Thoracic aorta (tissue), 2 donors: ENCODE measurements around the gene COLEC12. TPM values are rescaled to one million over a fixed set of nuclear protein-coding genes. Genes with fewer than 3 reads are reported as not detected.

Experiments
- ATAC-seq: fragments of 150-250 bp; one replicate; pipeline ENCODE4 v1.8.0; 2017; ENCODE audit warnings: low read depth; ENCODE audit not compliant: insufficient number of reproducible peaks, low FRiP score
- DNase-seq: peaks from one replicate; pipeline ENCODE4 v3.0.0-alpha.2; 2020; ENCODE audit warnings: low spot score
- H3K27ac ChIP-seq, 2 donors: fragments of 200-600 bp; sonication (generic); 1 replicate in 1 of 2; 2 replicates in 1 of 2; pipeline ENCODE4 v1.5.1; 2016; ENCODE audit warnings: mild to moderate bottlenecking in 2 of 2, moderate library complexity in 2 of 2
- H3K27me3 ChIP-seq: fragments of 200-600 bp; sonication (generic); replicated peaks from 2 replicates; pipeline ENCODE4 v1.6.0; 2016; ENCODE audit warnings: mild to moderate bottlenecking; ENCODE audit not compliant: insufficient read depth
- H3K36me3 ChIP-seq: fragments of 200-600 bp; sonication (generic); one replicate; pipeline ENCODE4 v1.5.1; 2016
- H3K4me1 ChIP-seq, 2 donors: fragments of 200-600 bp; sonication (generic); 1 replicate in 1 of 2; 2 replicates in 1 of 2; pipeline versions ENCODE4 v1.5.1 to v1.6.0; 2016; ENCODE audit warnings: low read depth in 2 of 2, mild to moderate bottlenecking in 1 of 2; ENCODE audit not compliant: control insufficient read depth in 1 of 2
- H3K4me3 ChIP-seq: fragments of 200-600 bp; sonication (generic); 2 replicates; pipeline ENCODE4 v1.5.1; 2016; ENCODE audit warnings: mild to moderate bottlenecking
- H3K9me3 ChIP-seq: fragments of 200-600 bp; sonication (generic); 2 replicates; pipeline ENCODE4 v1.5.1; 2016
- total RNA-seq, 2 donors: library from RNA; depleted of rRNA; stranded (reverse); fragments of >200 nt; gene quantifications; one replicate each; pipeline versions ENCODE4 v1.1.0 to v1.2.3, GENCODE V29; 2016
- TF ChIP-seq, protein P1 (sequence below): fragments of 200-600 bp; sonication (generic); IDR thresholded peaks from one replicate; pipeline ENCODE4 v1.5.1; 2019; ENCODE audit warnings: antibody characterized with exemption

Gene COLEC12
- total RNA-seq, 2 donors from 2014 or later, result 19.3 to 21.3 TPM

DNA sequence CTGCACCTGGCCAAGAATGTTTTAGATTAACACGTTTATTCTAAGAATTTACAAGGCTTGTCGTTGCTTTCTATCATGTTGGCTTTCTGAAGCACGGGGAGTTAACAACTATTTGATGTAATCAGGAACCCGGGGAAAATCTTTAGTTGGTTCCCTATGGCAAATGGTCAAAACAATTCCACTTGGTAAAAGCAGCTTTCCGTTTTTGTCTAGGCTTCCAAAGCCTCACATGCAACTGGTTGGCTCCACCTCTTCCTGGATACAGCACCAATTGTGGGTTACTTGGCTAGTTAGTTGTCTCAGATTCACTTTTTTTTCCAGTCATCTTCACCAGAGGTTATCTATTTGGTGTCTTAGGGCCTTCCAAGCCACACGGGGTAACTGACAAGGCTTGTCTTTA lies 2.8 kb downstream of the COLEC12 start:
- Histone ChIP-seq H3K27ac (no peak overlapping the region), H3K9me3 (no peaks in the 10 kb centered on the region), H3K4me1 (peaks cover 0 to 29% of the 10 kb centered on the region in 2 donors), H3K4me3 (no peak overlapping the region), H3K36me3 (no peaks in the 10 kb centered on the region), H3K27me3 (no peaks in the 10 kb centered on the region)
- TF ChIP-seq, protein P1, sequence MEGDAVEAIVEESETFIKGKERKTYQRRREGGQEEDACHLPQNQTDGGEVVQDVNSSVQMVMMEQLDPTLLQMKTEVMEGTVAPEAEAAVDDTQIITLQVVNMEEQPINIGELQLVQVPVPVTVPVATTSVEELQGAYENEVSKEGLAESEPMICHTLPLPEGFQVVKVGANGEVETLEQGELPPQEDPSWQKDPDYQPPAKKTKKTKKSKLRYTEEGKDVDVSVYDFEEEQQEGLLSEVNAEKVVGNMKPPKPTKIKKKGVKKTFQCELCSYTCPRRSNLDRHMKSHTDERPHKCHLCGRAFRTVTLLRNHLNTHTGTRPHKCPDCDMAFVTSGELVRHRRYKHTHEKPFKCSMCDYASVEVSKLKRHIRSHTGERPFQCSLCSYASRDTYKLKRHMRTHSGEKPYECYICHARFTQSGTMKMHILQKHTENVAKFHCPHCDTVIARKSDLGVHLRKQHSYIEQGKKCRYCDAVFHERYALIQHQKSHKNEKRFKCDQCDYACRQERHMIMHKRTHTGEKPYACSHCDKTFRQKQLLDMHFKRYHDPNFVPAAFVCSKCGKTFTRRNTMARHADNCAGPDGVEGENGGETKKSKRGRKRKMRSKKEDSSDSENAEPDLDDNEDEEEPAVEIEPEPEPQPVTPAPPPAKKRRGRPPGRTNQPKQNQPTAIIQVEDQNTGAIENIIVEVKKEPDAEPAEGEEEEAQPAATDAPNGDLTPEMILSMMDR, result no peak
- no peak for DNase-seq
- no peak for ATAC-seq

DNA sequence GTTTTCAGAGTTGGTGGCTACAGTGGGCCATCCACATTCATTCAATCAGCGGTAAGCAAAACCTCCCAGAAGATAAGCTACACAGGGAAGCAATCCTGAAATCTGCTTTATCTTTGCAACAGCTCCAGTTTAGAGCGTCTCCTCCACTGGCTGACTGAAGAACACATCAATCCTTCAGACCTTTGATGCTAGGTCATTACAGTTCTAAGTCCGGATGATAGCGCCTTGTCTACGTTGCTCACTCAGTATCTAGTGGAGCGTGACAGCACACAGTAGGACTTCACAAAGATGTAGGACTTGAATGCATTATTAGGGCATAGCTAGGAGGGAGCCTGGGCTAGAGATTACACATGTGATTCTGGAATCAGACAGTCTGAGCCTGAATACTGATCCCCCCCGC lies 5.0 kb downstream of the COLEC12 start:
- Histone ChIP-seq H3K27ac (no peak overlapping the region), H3K4me1 (peaks cover 0 to 26% of the 10 kb centered on the region in 2 donors), H3K36me3 (no peaks in the 10 kb centered on the region), H3K27me3 (no peaks in the 10 kb centered on the region), H3K4me3 (no peak overlapping the region), H3K9me3 (no peaks in the 10 kb centered on the region)
- TF ChIP-seq, protein P1, result no peak
- ATAC-seq (no peak), DNase-seq (no peak)

DNA sequence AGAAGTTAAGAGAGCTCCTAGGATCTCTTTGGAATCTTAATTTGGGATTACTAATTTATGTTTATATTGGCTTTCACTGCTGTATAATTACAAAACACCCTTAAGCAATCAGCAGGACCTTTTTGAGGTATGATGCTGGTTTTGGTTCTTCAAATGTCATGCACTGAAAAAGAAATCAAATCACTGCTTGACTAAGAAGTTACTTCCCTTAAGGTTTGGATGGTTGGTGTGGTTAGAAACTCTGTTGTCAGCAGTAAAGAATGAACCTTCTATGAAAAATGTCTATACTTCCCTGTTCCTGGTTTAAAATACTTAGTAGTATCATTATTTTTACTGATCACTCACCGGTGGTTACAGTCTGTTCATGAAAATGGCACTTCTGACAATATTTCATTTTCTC lies 5.5 kb downstream of the COLEC12 start:
- Histone ChIP-seq H3K9me3 (no peaks in the 10 kb centered on the region), H3K4me3 (no peak overlapping the region), H3K27ac (no peak overlapping the region), H3K36me3 (no peaks in the 10 kb centered on the region), H3K27me3 (no peaks in the 10 kb centered on the region), H3K4me1 (peaks cover 0 to 23% of the 10 kb centered on the region in 2 donors)
- TF ChIP-seq, protein P1, result no peak
- DNase-seq (no peak), ATAC-seq (no peak)

DNA sequence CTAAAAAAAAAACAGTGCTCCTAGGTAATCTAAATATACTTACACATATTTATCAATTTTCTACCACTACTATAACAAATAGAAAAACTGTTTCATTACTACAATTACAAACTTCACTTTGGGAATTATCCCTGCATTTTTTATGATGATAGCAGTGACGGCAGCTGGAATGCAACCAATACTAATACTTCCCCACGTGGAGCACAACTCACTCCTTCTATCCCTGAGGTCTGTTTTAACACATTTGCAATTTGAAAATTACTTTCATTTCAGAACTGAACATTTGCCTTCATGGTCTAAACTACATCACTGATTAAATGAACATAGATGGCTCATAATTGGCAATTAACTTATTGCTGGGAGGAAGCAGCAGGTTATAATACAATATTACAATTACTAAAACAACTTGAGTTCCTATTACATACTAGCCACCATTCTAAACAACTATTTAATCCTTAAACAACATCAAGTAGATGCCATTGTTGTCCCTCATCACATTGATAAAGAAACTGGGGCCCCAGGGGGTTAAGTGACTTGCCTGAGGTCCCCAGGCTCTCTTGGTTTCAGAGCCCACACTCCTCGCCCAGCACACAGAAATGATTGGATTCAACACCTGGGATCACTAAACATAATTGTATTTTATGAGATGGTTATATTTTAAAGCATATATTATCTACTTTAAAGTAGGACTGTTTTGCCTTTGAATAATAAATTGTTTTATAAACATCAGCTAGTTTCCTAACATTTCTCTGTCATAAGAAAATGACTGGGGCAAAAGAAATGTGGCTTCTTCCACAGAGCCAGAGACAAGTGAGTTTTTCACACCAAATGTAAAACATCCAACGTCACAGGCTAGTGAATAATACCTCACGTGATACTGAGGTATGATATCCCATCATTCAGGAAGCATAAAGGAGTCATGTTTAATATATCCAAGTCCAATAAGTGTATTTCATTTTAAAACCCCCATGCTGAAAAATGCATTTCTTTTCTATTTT lies 6.2 kb downstream of the COLEC12 start:
- no peak for ATAC-seq
- H3K27ac ChIP-seq, result no peak overlapping the region
- no peak for DNase-seq
- no peaks in the 10 kb centered on the region for H3K27me3 ChIP-seq
- H3K36me3 ChIP-seq, result no peaks in the 10 kb centered on the region
- TF ChIP-seq, protein P1, result no peak
- H3K9me3 ChIP-seq, result no peaks in the 10 kb centered on the region
- peaks cover 0 to 16% of the 10 kb centered on the region in 2 donors for H3K4me1 ChIP-seq
- H3K4me3 ChIP-seq, result no peak overlapping the region

DNA sequence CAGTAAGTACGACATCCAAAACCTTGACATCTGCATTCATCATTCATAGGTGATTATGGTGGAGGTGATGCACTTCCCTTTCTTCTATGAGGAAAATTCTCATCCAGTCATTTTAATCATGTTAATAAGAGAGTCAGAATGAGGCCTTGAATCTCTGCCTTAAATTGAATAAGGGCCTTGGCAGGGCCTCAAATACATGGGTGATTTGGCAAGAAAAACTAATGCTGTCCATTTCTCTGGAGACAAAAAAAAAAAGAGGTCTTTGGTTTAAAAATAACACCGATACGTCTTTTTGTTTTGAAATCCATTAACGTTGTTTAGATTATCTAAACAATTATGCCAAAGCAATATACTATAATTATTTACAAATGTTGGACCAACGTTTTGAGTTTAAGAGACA lies 8.1 kb downstream of the COLEC12 start:
- no peak overlapping the region for H3K4me3 ChIP-seq
- H3K4me1 ChIP-seq, result peaks cover 0 to 9% of the 10 kb centered on the region in 2 donors
- no peak for DNase-seq
- no peak for ATAC-seq
- H3K9me3 ChIP-seq, result no peaks in the 10 kb centered on the region
- H3K27me3 ChIP-seq, result no peaks in the 10 kb centered on the region
- H3K27ac ChIP-seq, result no peak overlapping the region
- no peaks in the 10 kb centered on the region for H3K36me3 ChIP-seq
- TF ChIP-seq, protein P1, result no peak
